SK-N-SH treated with all-trans-retinoic acid at 6 μM for 48 hours (cell line): ENCODE measurements around the gene KIAA1328.
"Not testable (repeated sequence)": the region's sequence is repeated elsewhere in the genome, so short reads cannot be mapped to it uniquely, and the experiment has no call there.

ENCODE experiments used
- ATAC-seq: fragments of 200-7000 bp; cut with Tn5 transposase; 3 replicates; pipeline ENCODE4 v1.9.1; 2020; ENCODE audit warnings: mild to moderate bottlenecking, moderate library complexity
- ARNTL ChIP-seq: fragments of 450-650 bp; formaldehyde crosslinking; IDR thresholded peaks from 2 replicates; pipeline ENCODE4 v1.5.0; 2020; ENCODE audit warnings: low read depth, mild to moderate bottlenecking, moderate library complexity, borderline replicate concordance
- BACH2 ChIP-seq: fragments of 250-450 bp; sonication (Bioruptor Pico); IDR thresholded peaks from 2 replicates; pipeline ENCODE4 v1.9.0; 2021; ENCODE audit warnings: mild to moderate bottlenecking, borderline replicate concordance
- CREB5 ChIP-seq: fragments of 250-450 bp; sonication (Bioruptor Pico); IDR thresholded peaks from 2 replicates; pipeline ENCODE4 v1.5.1; 2020; ENCODE audit warnings: low read depth, mild to moderate bottlenecking, moderate library complexity
- CSDC2 ChIP-seq: fragments of 250-450 bp; sonication (Bioruptor Pico); IDR thresholded peaks from 2 replicates; pipeline ENCODE4 v1.5.0; 2020; ENCODE audit warnings: mild to moderate bottlenecking, moderate library complexity
- ESRRG ChIP-seq: fragments of 250-450 bp; sonication (Bioruptor Pico); IDR thresholded peaks from 2 replicates; pipeline ENCODE4 v1.6.1; 2021; ENCODE audit warnings: mild to moderate bottlenecking
- GLIS3 ChIP-seq: fragments of 250-450 bp; sonication (Bioruptor Pico); IDR thresholded peaks from 2 replicates; pipeline ENCODE4 v1.5.0; 2020; ENCODE audit warnings: mild to moderate bottlenecking, moderate library complexity
- ISL1 ChIP-seq: fragments of 250-450 bp; sonication (Bioruptor Pico); IDR thresholded peaks from 2 replicates; pipeline ENCODE4 v2.1.2; 2022; ENCODE audit warnings: mild to moderate bottlenecking, moderate library complexity
- OSR1 ChIP-seq: fragments of 250-450 bp; sonication (Bioruptor Pico); IDR thresholded peaks from 2 replicates; pipeline ENCODE4 v1.8.0; 2022; ENCODE audit warnings: moderate library complexity, mild to moderate bottlenecking, inconsistent platforms
- PPARA ChIP-seq: fragments of 250-450 bp; sonication (Bioruptor Pico); IDR thresholded peaks from 2 replicates; pipeline ENCODE4 v1.5.0; 2020; ENCODE audit warnings: mild to moderate bottlenecking, borderline replicate concordance
- RARB ChIP-seq: fragments of 250-450 bp; sonication (Bioruptor Pico); IDR thresholded peaks from 2 replicates; pipeline ENCODE4 v1.8.0; 2021; ENCODE audit warnings: mild to moderate bottlenecking, moderate library complexity
- SNAI2 ChIP-seq: fragments of 250-450 bp; sonication (Bioruptor Pico); IDR thresholded peaks from 2 replicates; pipeline ENCODE4 v1.5.0; 2020; ENCODE audit warnings: mild to moderate bottlenecking, moderate library complexity
- TCF4 ChIP-seq: fragments of 250-450 bp; sonication (Bioruptor Pico); IDR thresholded peaks from 2 replicates; pipeline ENCODE4 v1.8.0; 2021; ENCODE audit warnings: mild to moderate bottlenecking, moderate library complexity, borderline replicate concordance
- ZC3H10 ChIP-seq: fragments of 250-450 bp; sonication (Bioruptor Pico); IDR thresholded peaks from 2 replicates; pipeline ENCODE4 v1.5.1; 2021; ENCODE audit warnings: mild to moderate bottlenecking, moderate library complexity
- ZFP3 ChIP-seq: fragments of 250-450 bp; sonication (Bioruptor Pico); IDR thresholded peaks from 2 replicates; pipeline ENCODE4 v1.5.0; 2020; ENCODE audit warnings: mild to moderate bottlenecking, moderate library complexity
- ZFP30 ChIP-seq: fragments of 450-650 bp; formaldehyde crosslinking; IDR thresholded peaks from 2 replicates; pipeline ENCODE4 v1.5.0; 2022; ENCODE audit warnings: mild to moderate bottlenecking, moderate library complexity
- ZNF70 ChIP-seq: fragments of 450-650 bp; formaldehyde crosslinking; IDR thresholded peaks from 2 replicates; pipeline ENCODE4 v1.5.0; 2020; ENCODE audit warnings: mild to moderate bottlenecking, moderate library complexity
- ZNF8 ChIP-seq: fragments of 450-650 bp; formaldehyde crosslinking; IDR thresholded peaks from 2 replicates; pipeline ENCODE4 v1.5.0; 2020; ENCODE audit warnings: mild to moderate bottlenecking, moderate library complexity
- TF ChIP-seq, protein P1 (sequence below): fragments of 250-450 bp; sonication (Bioruptor Pico); IDR thresholded peaks from 2 replicates; pipeline ENCODE4 v1.5.0; 2020; ENCODE audit warnings: mild to moderate bottlenecking, moderate library complexity
- TF ChIP-seq, protein P2 (sequence below): fragments of 250-450 bp; sonication (Bioruptor Pico); IDR thresholded peaks from 2 replicates; pipeline ENCODE4 v1.8.0; 2021; ENCODE audit warnings: low read depth, mild to moderate bottlenecking, moderate library complexity, borderline replicate concordance
- TF ChIP-seq, protein P3 (sequence below): fragments of 250-450 bp; sonication (Bioruptor Pico); IDR thresholded peaks from 2 replicates; pipeline ENCODE4 v1.5.1; 2021; ENCODE audit warnings: mild to moderate bottlenecking, moderate library complexity

KIAA1328 gene

GRCh38 chr18:36905571-36905970, 76.6 kb downstream of the KIAA1328 start:
- no peak for TF ChIP-seq BACH2 (CRISPR knock-in tag)
- TF ChIP-seq, protein P1, sequence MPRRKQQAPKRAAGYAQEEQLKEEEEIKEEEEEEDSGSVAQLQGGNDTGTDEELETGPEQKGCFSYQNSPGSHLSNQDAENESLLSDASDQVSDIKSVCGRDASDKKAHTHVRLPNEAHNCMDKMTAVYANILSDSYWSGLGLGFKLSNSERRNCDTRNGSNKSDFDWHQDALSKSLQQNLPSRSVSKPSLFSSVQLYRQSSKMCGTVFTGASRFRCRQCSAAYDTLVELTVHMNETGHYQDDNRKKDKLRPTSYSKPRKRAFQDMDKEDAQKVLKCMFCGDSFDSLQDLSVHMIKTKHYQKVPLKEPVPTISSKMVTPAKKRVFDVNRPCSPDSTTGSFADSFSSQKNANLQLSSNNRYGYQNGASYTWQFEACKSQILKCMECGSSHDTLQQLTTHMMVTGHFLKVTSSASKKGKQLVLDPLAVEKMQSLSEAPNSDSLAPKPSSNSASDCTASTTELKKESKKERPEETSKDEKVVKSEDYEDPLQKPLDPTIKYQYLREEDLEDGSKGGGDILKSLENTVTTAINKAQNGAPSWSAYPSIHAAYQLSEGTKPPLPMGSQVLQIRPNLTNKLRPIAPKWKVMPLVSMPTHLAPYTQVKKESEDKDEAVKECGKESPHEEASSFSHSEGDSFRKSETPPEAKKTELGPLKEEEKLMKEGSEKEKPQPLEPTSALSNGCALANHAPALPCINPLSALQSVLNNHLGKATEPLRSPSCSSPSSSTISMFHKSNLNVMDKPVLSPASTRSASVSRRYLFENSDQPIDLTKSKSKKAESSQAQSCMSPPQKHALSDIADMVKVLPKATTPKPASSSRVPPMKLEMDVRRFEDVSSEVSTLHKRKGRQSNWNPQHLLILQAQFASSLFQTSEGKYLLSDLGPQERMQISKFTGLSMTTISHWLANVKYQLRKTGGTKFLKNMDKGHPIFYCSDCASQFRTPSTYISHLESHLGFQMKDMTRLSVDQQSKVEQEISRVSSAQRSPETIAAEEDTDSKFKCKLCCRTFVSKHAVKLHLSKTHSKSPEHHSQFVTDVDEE (CRISPR knock-in tag): no peak
- no peak for TF ChIP-seq ZFP3 (CRISPR knock-in tag)
- no peak for TF ChIP-seq OSR1
- TF ChIP-seq, protein P2, sequence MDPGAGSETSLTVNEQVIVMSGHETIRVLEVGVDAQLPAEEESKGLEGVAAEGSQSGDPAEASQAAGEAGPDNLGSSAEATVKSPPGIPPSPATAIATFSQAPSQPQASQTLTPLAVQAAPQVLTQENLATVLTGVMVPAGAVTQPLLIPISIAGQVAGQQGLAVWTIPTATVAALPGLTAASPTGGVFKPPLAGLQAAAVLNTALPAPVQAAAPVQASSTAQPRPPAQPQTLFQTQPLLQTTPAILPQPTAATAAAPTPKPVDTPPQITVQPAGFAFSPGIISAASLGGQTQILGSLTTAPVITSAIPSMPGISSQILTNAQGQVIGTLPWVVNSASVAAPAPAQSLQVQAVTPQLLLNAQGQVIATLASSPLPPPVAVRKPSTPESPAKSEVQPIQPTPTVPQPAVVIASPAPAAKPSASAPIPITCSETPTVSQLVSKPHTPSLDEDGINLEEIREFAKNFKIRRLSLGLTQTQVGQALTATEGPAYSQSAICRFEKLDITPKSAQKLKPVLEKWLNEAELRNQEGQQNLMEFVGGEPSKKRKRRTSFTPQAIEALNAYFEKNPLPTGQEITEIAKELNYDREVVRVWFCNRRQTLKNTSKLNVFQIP: no peak
- TF ChIP-seq SNAI2 (CRISPR knock-in tag): no peak
- no peak for TF ChIP-seq ZFP30 (CRISPR knock-in tag)
- TF ChIP-seq ZNF70 (CRISPR knock-in tag): no peak
- TF ChIP-seq TCF4 (CRISPR knock-in tag): no peak
- TF ChIP-seq ISL1 (CRISPR knock-in tag): no peak
- TF ChIP-seq, protein P3, sequence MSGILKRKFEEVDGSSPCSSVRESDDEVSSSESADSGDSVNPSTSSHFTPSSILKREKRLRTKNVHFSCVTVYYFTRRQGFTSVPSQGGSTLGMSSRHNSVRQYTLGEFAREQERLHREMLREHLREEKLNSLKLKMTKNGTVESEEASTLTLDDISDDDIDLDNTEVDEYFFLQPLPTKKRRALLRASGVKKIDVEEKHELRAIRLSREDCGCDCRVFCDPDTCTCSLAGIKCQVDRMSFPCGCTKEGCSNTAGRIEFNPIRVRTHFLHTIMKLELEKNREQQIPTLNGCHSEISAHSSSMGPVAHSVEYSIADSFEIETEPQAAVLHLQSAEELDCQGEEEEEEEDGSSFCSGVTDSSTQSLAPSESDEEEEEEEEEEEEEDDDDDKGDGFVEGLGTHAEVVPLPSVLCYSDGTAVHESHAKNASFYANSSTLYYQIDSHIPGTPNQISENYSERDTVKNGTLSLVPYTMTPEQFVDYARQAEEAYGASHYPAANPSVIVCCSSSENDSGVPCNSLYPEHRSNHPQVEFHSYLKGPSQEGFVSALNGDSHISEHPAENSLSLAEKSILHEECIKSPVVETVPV (CRISPR knock-in tag): no peak
- TF ChIP-seq PPARA (CRISPR knock-in tag): no peak
- no peak for TF ChIP-seq ARNTL (CRISPR knock-in tag)
- no peak for TF ChIP-seq ZNF8 (CRISPR knock-in tag)
- TF ChIP-seq ZC3H10 (CRISPR knock-in tag): no peak
- no peak for TF ChIP-seq RARB (CRISPR knock-in tag)
- TF ChIP-seq GLIS3 (CRISPR knock-in tag): no peak
- TF ChIP-seq CSDC2 (CRISPR knock-in tag): no peak
- TF ChIP-seq, all 23 proteins: peak for 0
- no peak for ATAC-seq

GRCh38 chr18:36909282-36909681, 80.4 kb downstream of the KIAA1328 start:
- not testable (repeated sequence) for ATAC-seq

- no peak for TF ChIP-seq SNAI2 (CRISPR knock-in tag)
- no peak for TF ChIP-seq PPARA (CRISPR knock-in tag)
- no peak for TF ChIP-seq ESRRG (CRISPR knock-in tag)
- TF ChIP-seq GLIS3 (CRISPR knock-in tag): no peak
- TF ChIP-seq ZC3H10 (CRISPR knock-in tag): no peak
- TF ChIP-seq, protein P3 (CRISPR knock-in tag): no peak
- TF ChIP-seq ZFP3 (CRISPR knock-in tag): no peak
- no peak for TF ChIP-seq OSR1
- TF ChIP-seq RARB (CRISPR knock-in tag): no peak
- TF ChIP-seq CREB5: no peak
- ATAC-seq: no peak
Measured at GRCh38 chr18:36912887-36913286, 84.0 kb downstream of the KIAA1328 start.

- TF ChIP-seq RARB (CRISPR knock-in tag) (no peak), ZFP3 (CRISPR knock-in tag) (no peak), ZNF70 (CRISPR knock-in tag) (no peak), ZC3H10 (CRISPR knock-in tag) (no peak), GLIS3 (CRISPR knock-in tag) (no peak), ARNTL (CRISPR knock-in tag) (no peak)
- TF ChIP-seq, protein P3 (CRISPR knock-in tag): no peak
Measured at GRCh38 chr18:36917907-36918306, 89.0 kb downstream of the KIAA1328 start.

More at GRCh38 chr18:36917907-36918306, 89.0 kb downstream of the KIAA1328 start:
- ATAC-seq: no peak
